ENCODE data around the gene ZHX3. TPM values are rescaled to one million over a fixed set of nuclear protein-coding genes. Genes with fewer than 3 reads are reported as not detected.

Gene ZHX3
- total and polyA plus RNA-seq, 10 of the 15 experiments (the other 5 are each of a cell fraction or from before 2014, with no cell fraction given): 1.3 to 14.0 (median 5.0) TPM

DNA sequence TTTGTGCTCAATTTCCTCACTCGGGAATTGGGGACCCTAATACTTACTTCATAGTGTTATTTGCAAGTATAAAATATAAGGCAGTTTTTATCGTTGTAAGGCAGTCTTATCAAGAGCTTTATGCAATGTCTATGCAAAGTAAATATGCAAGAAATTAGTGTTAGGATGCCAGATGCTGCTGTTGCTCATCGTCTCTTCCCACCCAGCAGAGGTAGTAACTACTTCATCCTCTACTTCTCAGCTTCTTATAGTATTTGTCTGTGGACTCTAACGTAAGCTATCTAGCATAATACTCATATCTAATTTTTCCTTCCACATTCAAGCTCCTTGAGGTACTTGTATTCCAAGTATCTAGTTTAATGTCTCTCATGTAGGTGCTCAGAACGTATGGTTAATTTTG is 168.6 kb downstream of the ZHX3 start:
- 97% methylated on average over 5 of the region's 5 CpGs for WGBS (ENCODE audit: insufficient coverage, insufficient replicate concordance, low lambda C conversion rate, missing lambda C conversion rate)
- Histone ChIP-seq H3K9ac (ENCODE audit: control insufficient read depth, insufficient read depth, low read length) (no peak overlapping the region), H3K36me3 (ENCODE audit: control insufficient read depth in 2 of 2, insufficient read depth in 2 of 2, low read length in 1 of 2) (peaks cover 5 to 6% of the 10 kb centered on the region in 2 experiments; a peak in 3 of 4 replicates), H3K9me3 (replicated peaks; ENCODE audit: control insufficient read depth, insufficient read depth, low read length) (no peaks in the 10 kb centered on the region), H3K4me3 (no peak overlapping the region), H3K27me3 (replicated peaks in 1 of 2; ENCODE audit: control insufficient read depth in 2 of 2, insufficient read depth in 2 of 2, low read length in 1 of 2) (no peaks in the 10 kb centered on the region), H4K20me1 (ENCODE audit: control insufficient read depth, insufficient read depth) (no peaks in the 10 kb centered on the region; the same call in none of the 2 replicates), H3K4me2 (ENCODE audit: control insufficient read depth, insufficient read depth) (no peak overlapping the region), H3K4me1 (ENCODE audit: control insufficient read depth, insufficient read depth, low read length) (peaks cover 11% of the 10 kb centered on the region), H3K27ac (ENCODE audit: control insufficient read depth, insufficient read depth) (no peak overlapping the region), H3K79me2 (ENCODE audit: control insufficient read depth, insufficient read depth, low read length) (peaks cover 74% of the 10 kb centered on the region), H2AFZ (ENCODE audit: control insufficient read depth, low read depth, low read length) (no peak overlapping the region)
- TF ChIP-seq FOXM1 (IDR thresholded peaks at IDR 0.05; ENCODE audit: low read depth, low read length) (no peak), SMAD1 (IDR thresholded peaks at IDR 0.05; ENCODE audit: low read depth, partially characterized antibody) (no peak), ESRRA (IDR thresholded peaks at IDR 0.05; ENCODE audit: low read length) (no peak), NFXL1 (IDR thresholded peaks at IDR 0.05; ENCODE audit: borderline replicate concordance) (no peak), HDAC2 (IDR thresholded peaks at IDR 0.05) (no peak), WRNIP1 (IDR thresholded peaks at IDR 0.05; ENCODE audit: borderline replicate concordance, low read depth, low read length) (no peak)
- TF ChIP-seq, protein P1, sequence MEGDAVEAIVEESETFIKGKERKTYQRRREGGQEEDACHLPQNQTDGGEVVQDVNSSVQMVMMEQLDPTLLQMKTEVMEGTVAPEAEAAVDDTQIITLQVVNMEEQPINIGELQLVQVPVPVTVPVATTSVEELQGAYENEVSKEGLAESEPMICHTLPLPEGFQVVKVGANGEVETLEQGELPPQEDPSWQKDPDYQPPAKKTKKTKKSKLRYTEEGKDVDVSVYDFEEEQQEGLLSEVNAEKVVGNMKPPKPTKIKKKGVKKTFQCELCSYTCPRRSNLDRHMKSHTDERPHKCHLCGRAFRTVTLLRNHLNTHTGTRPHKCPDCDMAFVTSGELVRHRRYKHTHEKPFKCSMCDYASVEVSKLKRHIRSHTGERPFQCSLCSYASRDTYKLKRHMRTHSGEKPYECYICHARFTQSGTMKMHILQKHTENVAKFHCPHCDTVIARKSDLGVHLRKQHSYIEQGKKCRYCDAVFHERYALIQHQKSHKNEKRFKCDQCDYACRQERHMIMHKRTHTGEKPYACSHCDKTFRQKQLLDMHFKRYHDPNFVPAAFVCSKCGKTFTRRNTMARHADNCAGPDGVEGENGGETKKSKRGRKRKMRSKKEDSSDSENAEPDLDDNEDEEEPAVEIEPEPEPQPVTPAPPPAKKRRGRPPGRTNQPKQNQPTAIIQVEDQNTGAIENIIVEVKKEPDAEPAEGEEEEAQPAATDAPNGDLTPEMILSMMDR (IDR thresholded peaks at IDR 0.05 in 2 of 3, conservative IDR thresholded peaks at IDR 0.05 in 1 of 3; ENCODE audit: control insufficient read depth in 2 of 3, extremely low read depth in 1 of 3, insufficient read depth in 1 of 3, low read depth in 3 of 3, low read length in 3 of 3): no peak
- ChIA-PET CTCF (interaction anchor here (0.9 to 3.5 kb wide), 4 partner anchors 9 to 192 kb away, joined by 3 to 18 read pairs (median 3); no protein-coding TSS in a partner anchor), SMC1A (ENCODE audit: uncharacterized antibody, unreplicated experiment) (interaction anchor here (1.0 to 2.0 kb wide), 2 partner anchors 8 to 12 kb away, joined by 4 to 7 read pairs; partner anchors contain the start of gene PLCG1), POLR2A (no interaction called here), RAD21 (ENCODE audit: unreplicated experiment) (interaction anchor here (0.6 to 1.2 kb wide), 3 partner anchors 18 to 212 kb away, joined by 3 to 4 read pairs (median 3); no protein-coding TSS in a partner anchor)
- intact Hi-C loops (cut with micrococcal nuclease; ENCODE audit: unreplicated experiment) (no loop called here), in situ Hi-C loops (cut with MboI) (no loop called here)
- ATAC-seq (no peak), DNase-seq (ENCODE audit: low read depth, low spot score) (no peak), FAIRE-seq (no peak)
- BruUV-seq (replicated peaks): no TSS peak
